HUDEP-2 (cell line): ENCODE measurements around the gene RABL6.
A peak's percentile ranks its signal among the peaks of the same experiment; 100 is the strongest.
"Not testable (repeated sequence)": the region's sequence is repeated elsewhere in the genome, so short reads cannot be mapped to it uniquely, and the experiment has no call there.

Experiments used
- DNase-seq, 76 experiments: peaks; one replicate each; lab custom pipeline; 2025; ENCODE audit not compliant: unreplicated experiment in 76 of 76; lab: John Stamatoyannopoulos, UW

Gene RABL6

GRCh38 chr9:136854842-136855460 lies 47.2 kb downstream of the RABL6 start:
- no peak for DNase-seq

DNA sequence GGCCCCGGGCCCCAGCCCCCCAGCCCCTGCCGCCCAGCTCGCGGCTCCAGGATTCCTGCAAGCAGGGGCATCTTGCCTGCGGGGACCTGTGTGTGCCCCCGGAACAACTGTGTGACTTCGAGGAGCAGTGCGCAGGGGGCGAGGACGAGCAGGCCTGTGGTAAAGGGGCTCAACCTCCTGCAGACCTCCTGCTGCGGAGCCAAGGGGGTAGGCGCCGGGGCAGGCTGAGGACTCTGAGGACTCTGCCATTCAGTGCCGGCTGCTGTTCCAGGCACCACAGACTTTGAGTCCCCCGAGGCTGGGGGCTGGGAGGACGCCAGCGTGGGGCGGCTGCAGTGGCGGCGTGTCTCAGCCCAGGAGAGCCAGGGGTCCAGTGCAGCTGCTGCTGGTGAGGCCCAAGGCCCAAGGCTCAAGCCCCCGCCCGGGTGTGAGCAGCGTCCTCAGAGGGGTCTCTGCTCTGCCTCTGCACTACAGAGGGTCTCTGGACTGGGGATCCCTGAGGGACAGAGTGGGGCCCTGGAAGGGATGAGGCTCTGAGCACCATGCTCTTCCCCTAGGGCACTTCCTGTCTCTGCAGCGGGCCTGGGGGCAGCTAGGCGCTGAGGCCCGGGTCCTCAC lies 47.8 kb downstream of the RABL6 start:
- DNase-seq: no peak

GRCh38 chr9:136856079-136856476 lies 48.3 kb downstream of the RABL6 start:
- no peak for DNase-seq

DNA sequence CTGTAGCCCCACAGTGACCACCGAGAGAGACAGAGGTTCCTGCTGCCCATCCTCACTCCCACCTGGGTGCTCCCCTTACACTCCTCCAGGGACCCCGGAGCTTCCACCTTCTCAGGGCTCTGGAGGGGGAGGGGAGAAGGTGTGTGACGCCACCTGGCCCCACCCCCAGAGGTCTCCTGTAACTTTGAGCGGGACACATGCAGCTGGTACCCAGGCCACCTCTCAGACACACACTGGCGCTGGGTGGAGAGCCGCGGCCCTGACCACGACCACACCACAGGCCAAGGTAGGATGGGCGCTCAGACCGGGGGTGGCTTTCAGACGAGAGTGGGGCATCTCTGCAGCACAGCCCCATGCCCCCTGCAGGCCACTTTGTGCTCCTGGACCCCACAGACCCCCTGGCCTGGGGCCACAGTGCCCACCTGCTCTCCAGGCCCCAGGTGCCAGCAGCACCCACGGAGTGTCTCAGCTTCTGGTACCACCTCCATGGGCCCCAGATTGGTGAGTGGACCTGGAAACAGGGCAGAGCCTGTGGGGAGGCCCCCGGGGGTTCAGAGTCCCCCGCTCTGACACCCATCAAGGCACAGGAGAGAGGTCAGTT lies 48.9 kb downstream of the RABL6 start:
- DNase-seq: no peak

GRCh38 chr9:136857166-136857565 lies 49.4 kb downstream of the RABL6 start:
- DNase-seq: no peak

DNA sequence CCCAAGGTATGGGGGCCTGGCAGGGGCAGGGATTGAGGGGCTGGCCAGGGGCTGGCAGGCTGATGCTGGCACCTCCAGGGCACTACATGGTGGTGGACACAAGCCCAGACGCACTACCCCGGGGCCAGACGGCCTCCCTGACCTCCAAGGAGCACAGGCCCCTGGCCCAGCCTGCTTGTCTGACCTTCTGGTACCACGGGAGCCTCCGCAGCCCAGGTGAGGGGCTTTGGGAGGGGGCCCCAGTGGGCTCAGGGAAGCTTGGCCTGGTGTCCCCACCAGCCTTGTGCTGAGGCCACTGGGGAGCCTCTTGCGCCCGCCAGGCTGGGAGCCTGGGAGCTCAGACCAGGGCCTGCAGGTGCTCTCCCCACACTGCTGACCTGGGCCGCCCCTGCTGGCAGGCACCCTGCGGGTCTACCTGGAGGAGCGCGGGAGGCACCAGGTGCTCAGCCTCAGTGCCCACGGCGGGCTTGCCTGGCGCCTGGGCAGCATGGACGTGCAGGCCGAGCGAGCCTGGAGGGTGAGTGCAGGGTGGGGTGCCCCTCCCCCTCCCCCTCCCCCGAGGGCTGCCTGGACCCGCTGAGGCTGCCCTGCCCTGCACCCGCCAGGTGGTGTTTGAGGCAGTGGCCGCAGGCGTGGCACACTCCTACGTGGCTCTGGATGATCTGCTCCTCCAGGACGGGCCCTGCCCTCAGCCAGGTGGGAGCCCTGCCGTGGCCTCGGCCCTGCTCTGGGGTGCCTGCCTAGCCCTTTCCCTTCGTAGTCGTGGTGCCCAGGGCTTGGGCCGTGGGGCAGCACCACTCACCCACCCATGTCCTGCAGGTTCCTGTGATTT lies 50.0 kb downstream of the RABL6 start:
- DNase-seq: no peak

- no peak for DNase-seq
These were observed 50.7 kb downstream of the RABL6 start for GRCh38 chr9:136858452-136858843.

GRCh38 chr9:136858844-136859757 lies 51.4 kb downstream of the RABL6 start:
- DNase-seq: peak in 60 of 76 experiments; percentile 8 to 74 (median 44)

GRCh38 chr9:136860529-136860928 lies 52.8 kb downstream of the RABL6 start:
- no peak for DNase-seq

GRCh38 chr9:136860933-136861873 lies 53.5 kb downstream of the RABL6 start:
- DNase-seq: no peak

DNA sequence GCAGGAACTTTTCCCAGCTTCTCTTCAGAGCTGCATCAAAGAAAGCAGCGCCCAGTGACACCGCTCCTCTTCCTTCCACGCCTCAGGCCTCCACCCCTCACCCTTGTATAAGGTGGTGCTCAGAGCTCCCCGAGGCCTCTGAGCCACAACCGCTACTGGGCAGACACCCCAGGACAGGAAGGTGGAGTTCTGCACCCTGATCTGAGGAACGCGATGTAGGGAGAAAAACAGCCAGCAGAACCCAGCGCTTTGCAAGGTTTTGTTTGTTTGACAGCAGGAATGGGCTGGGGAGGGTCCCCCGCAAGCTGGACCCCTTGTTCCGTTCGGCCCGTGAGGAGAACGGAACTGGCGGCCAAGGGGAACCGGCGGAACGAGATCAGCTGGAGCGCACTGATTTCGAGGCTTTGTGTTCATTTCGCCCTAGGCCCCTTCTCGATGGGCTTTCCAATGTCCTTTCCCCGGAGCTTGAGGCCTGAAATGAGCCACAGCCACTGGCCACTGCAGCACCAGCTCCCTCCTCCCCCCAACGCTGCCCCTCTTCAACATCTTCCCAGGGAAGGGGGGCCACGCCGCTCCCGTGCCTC lies 54.2 kb downstream of the RABL6 start:
- DNase-seq: no peak

DNA sequence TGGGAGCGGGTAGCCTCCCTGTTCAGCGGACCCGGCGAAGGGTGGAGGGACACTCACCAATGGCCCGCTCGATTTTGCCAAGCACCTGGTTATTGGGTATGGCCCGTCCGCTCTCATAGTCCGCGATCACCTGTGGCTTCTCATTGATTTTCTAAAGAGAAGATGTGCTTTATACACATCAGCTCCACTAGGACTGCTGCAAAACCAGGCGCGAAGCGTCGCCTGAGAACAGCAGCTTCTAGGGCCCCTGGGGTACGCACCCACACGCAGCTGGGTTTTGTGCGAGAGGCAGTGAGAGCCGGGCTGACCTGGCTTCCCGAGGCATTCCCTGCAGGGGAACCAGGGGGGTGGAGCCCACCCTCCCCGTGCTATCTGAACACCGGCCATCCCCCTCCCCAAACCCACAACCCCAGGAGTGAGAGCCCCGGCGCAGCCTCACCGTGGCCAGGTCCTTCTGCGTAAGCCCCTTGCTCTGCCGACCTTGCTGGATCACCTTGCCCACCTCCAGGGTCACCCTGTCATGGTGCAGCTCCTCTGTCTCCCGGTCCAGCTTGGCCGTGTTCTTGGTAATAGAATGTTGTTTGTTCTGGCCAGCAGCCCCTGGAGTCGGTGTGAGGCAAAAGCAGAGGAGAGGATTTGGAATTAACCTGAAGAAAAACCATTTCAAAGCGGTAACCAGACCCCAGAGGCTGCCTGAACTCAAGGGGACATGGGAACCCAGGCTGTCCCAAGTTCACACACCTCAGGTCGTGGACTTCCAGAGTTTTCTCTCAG lies 55.3 kb downstream of the RABL6 start:
- no peak for DNase-seq

GRCh38 chr9:136863623-136864273 lies 56.0 kb downstream of the RABL6 start:
- no peak for DNase-seq

GRCh38 chr9:136865041-136865767 lies 57.5 kb downstream of the RABL6 start:
- no peak for DNase-seq

DNA sequence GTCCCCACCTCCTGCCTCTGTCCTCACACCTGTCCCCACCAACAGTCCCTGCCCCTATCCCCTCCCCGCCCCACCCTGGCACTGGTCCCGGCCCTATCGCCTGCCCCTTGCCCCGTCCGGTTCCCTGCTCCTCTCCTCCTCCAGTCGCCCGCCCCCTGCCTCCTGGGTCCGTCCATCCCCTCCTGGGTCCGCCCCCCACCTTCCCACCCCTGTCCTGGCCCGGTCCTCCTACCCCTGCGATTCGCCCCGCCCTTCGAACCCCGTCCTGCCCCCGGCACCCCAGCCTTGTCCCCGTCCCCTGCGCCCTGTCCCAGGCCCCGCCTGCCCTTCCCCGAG lies 58.0 kb downstream of the RABL6 start:
- no peak for DNase-seq

- not testable (repeated sequence) for DNase-seq
These were observed 59.2 kb downstream of the RABL6 start for GRCh38 chr9:136866898-136867421.

- DNase-seq: no peak
These were observed 59.7 kb downstream of the RABL6 start for GRCh38 chr9:136867480-136867879.
